HG03175 (cell line): ENCODE data around the gene GANAB.

Experiments
- ATAC-seq: cut with Tn5 transposase; IDR thresholded peaks from one replicate; pipeline ENCODE4 v1.9.1; 2021; ENCODE audit warnings: mild to moderate bottlenecking, moderate library complexity; ENCODE audit not compliant: unreplicated experiment

GANAB gene

GRCh38 chr11:62577046-62577714 is 69.2 kb downstream of the GANAB start:
- ATAC-seq: no peak

- no peak for ATAC-seq
These were observed 70.6 kb downstream of the GANAB start for GRCh38 chr11:62575837-62576236.

- ATAC-seq: no peak
These were observed 71.3 kb downstream of the GANAB start for GRCh38 chr11:62575156-62575555.
